BE2C (cell line): ENCODE data around the gene C6.

ENCODE experiments used
- DNase-seq: peaks from one replicate; pipeline ENCODE4 v3.0.0-alpha.2; 2020
- H3K27me3 ChIP-seq: fragments of 250-450 bp; sonication (Bioruptor Pico); 2 replicates; pipeline ENCODE4 v1.5.1; 2020; ENCODE audit warnings: mild to moderate bottlenecking
- H3K36me3 ChIP-seq: fragments of 250-450 bp; sonication (Bioruptor Pico); 2 replicates; pipeline ENCODE4 v1.5.1; 2020; ENCODE audit warnings: mild to moderate bottlenecking
- H3K4me1 ChIP-seq: fragments of 250-450 bp; sonication (Bioruptor Pico); 2 replicates; pipeline ENCODE4 v1.5.1; 2020
- H3K4me3 ChIP-seq: 2 replicates; pipeline ENCODE4 v1.5.1; 2011; ENCODE audit warnings: low read depth, low read length
- H3K9me3 ChIP-seq: fragments of 250-450 bp; sonication (Bioruptor Pico); 2 replicates; pipeline ENCODE4 v1.5.1; 2020
- CTCF ChIP-seq: IDR thresholded peaks from 2 replicates; pipeline ENCODE4 v1.5.1; 2012; ENCODE audit warnings: mild to moderate bottlenecking, low read depth, low read length

Gene C6

GRCh38 chr5:41122459-41122858 is 90.9 kb downstream of the C6 start:
- H3K9me3 ChIP-seq, result no peaks in the 10 kb centered on the region

GRCh38 chr5:41120600-41120999 is 92.7 kb downstream of the C6 start:
- no peak overlapping the region for H3K4me3 ChIP-seq
- H3K27me3 ChIP-seq, result no peaks in the 10 kb centered on the region
- TF ChIP-seq CTCF, result no peak
- H3K4me1 ChIP-seq, result no peaks in the 10 kb centered on the region
- no peak for DNase-seq
- H3K36me3 ChIP-seq, result no peaks in the 10 kb centered on the region
- H3K9me3 ChIP-seq, result no peaks in the 10 kb centered on the region

More at GRCh38 chr5:41122459-41122858, 90.9 kb downstream of the C6 start:
- Histone ChIP-seq H3K4me1 (no peaks in the 10 kb centered on the region; the same call in 1 of the 2 replicates), H3K4me3 (no peak overlapping the region), H3K36me3 (no peaks in the 10 kb centered on the region), H3K27me3 (no peaks in the 10 kb centered on the region)
- no peak for DNase-seq
- peak; percentile 8; the same call in 1 of the 2 replicates for TF ChIP-seq CTCF

- H3K36me3 ChIP-seq, result no peaks in the 10 kb centered on the region
- no peaks in the 10 kb centered on the region for H3K9me3 ChIP-seq
- no peaks in the 10 kb centered on the region for H3K4me1 ChIP-seq
- H3K27me3 ChIP-seq, result no peaks in the 10 kb centered on the region
- no peak overlapping the region for H3K4me3 ChIP-seq
- DNase-seq, result no peak
- TF ChIP-seq CTCF, result no peak
Observed at GRCh38 chr5:41118177-41118576, 95.2 kb downstream of the C6 start.

- Histone ChIP-seq H3K9me3 (no peaks in the 10 kb centered on the region), H3K27me3 (no peaks in the 10 kb centered on the region)
- no peak for DNase-seq
Observed at GRCh38 chr5:41115281-41115680, 98.1 kb downstream of the C6 start.

GRCh38 chr5:41112486-41113455 is 100.6 kb downstream of the C6 start:
- H3K27me3 ChIP-seq, result no peaks in the 10 kb centered on the region
- peaks cover 8% of the 10 kb centered on the region for H3K4me1 ChIP-seq
- H3K9me3 ChIP-seq, result no peaks in the 10 kb centered on the region
- no peak for TF ChIP-seq CTCF
- H3K4me3 ChIP-seq, result no peak overlapping the region
- no peak for DNase-seq
- no peaks in the 10 kb centered on the region for H3K36me3 ChIP-seq

More at GRCh38 chr5:41115281-41115680, 98.1 kb downstream of the C6 start:
- Histone ChIP-seq H3K4me1 (peaks cover 8% of the 10 kb centered on the region), H3K36me3 (no peaks in the 10 kb centered on the region), H3K4me3 (no peak overlapping the region)
- no peak for TF ChIP-seq CTCF

GRCh38 chr5:41109186-41109585 is 104.1 kb downstream of the C6 start:
- Histone ChIP-seq H3K36me3 (no peaks in the 10 kb centered on the region), H3K4me3 (no peak overlapping the region), H3K4me1 (peaks cover 8% of the 10 kb centered on the region), H3K9me3 (no peaks in the 10 kb centered on the region), H3K27me3 (no peaks in the 10 kb centered on the region)
- no peak for TF ChIP-seq CTCF
- no peak for DNase-seq
